Mesendoderm (in vitro differentiated cells): Measurements from ENCODE around the gene DEDD. TPM values are rescaled to one million over a fixed set of nuclear protein-coding genes. Genes with fewer than 3 reads are reported as not detected.

ENCODE experiments used
- DNase-seq: peaks from one replicate; pipeline ENCODE4 v3.0.0; 2013
- H2AK5ac ChIP-seq: 2 replicates; pipeline ENCODE4 v1.6.1; 2013; ENCODE audit warnings: low read length, inconsistent platforms
- H2BK120ac ChIP-seq: 2 replicates; pipeline ENCODE4 v1.6.1; 2013; ENCODE audit warnings: low read depth, mild to moderate bottlenecking, low read length, moderate library complexity, mixed read lengths
- H2BK15ac ChIP-seq: replicated peaks from 2 replicates; pipeline ENCODE4 v1.6.1; 2013; ENCODE audit warnings: low read depth, mild to moderate bottlenecking, moderate library complexity
- H2BK5ac ChIP-seq: 2 replicates; pipeline ENCODE4 v1.6.1; 2013; ENCODE audit warnings: low read length, inconsistent platforms
- H3K18ac ChIP-seq: 2 replicates; pipeline ENCODE4 v1.6.1; 2013; ENCODE audit warnings: mild to moderate bottlenecking, low read length, mixed read lengths
- H3K23ac ChIP-seq: one replicate; pipeline ENCODE4 v1.6.1; 2013; ENCODE audit warnings: low read length
- H3K27ac ChIP-seq: 2 replicates; pipeline ENCODE4 v1.5.1; 2013; ENCODE audit warnings: low read depth, mild to moderate bottlenecking, inconsistent platforms, low read length, moderate library complexity
- H3K27me3 ChIP-seq: 2 replicates; pipeline ENCODE4 v1.6.1; 2013; ENCODE audit warnings: low read length, control low read depth, mild to moderate bottlenecking, inconsistent platforms; ENCODE audit not compliant: insufficient read depth, poor library complexity
- H3K36me3 ChIP-seq: 2 replicates; pipeline ENCODE4 v1.6.1; 2013; ENCODE audit warnings: low read length, inconsistent platforms; ENCODE audit not compliant: control insufficient read depth, insufficient read depth
- H3K4ac ChIP-seq: one replicate; pipeline ENCODE4 v1.6.1; 2013; ENCODE audit warnings: low read depth, mild to moderate bottlenecking, low read length, moderate library complexity
- H3K4me1 ChIP-seq: 2 replicates; pipeline ENCODE4 v1.6.1; 2013; ENCODE audit warnings: low read depth, low read length, inconsistent platforms; ENCODE audit not compliant: control insufficient read depth
- H3K4me2 ChIP-seq: 2 replicates; pipeline ENCODE4 v1.6.1; 2013; ENCODE audit warnings: low read length
- H3K4me3 ChIP-seq: 2 replicates; pipeline ENCODE4 v1.5.1; 2013; ENCODE audit warnings: mild to moderate bottlenecking, low read length
- H3K56ac ChIP-seq: one replicate; pipeline ENCODE4 v1.6.1; 2013; ENCODE audit warnings: low read length
- H3K79me1 ChIP-seq: 2 replicates; pipeline ENCODE4 v1.6.1; 2013; ENCODE audit warnings: low read length, inconsistent platforms
- H3K79me2 ChIP-seq: 2 replicates; pipeline ENCODE4 v1.6.1; 2013; ENCODE audit warnings: mild to moderate bottlenecking, low read length; ENCODE audit not compliant: control insufficient read depth, insufficient read depth
- H3K9ac ChIP-seq: 2 replicates; pipeline ENCODE4 v1.6.1; 2013; ENCODE audit warnings: low read length, inconsistent platforms
- H4K5ac ChIP-seq: one replicate; pipeline ENCODE4 v1.6.1; 2013; ENCODE audit warnings: low read length
- H4K8ac ChIP-seq: one replicate; pipeline ENCODE4 v1.6.1; 2013; ENCODE audit warnings: low read depth, mild to moderate bottlenecking, control low read depth, low read length, moderate library complexity
- WGBS: extraction: QIAGEN DNeasy Blood & Tissue Kit; methylation state at CpG from one replicate; pipeline ENCODE4 v1.1.7; 2013; ENCODE audit warnings: low lambda C conversion rate, missing lambda C conversion rate; ENCODE audit not compliant: insufficient coverage; ENCODE audit errors: extremely low coverage; 5-methylcytosine and 5-hydroxymethylcytosine counted together
- polyA plus RNA-seq, 2 experiments: library from polyadenylated mRNA; stranded (reverse); fragments of 200-250 nt; gene quantifications; one replicate each; pipeline ENCODE4 v1.2.3, GENCODE V29; 2013

The DEDD gene
- 30.9 TPM for polyA plus RNA-seq (2013, experiment 1 of 2)
- polyA plus RNA-seq (2013, experiment 2 of 2): 31.2 TPM

GRCh38 chr1:161132410-161133219 lies at the start of gene DEDD:
DEDD (minus strand) TSS chr1:161132667; CDS start chr1:161124462, 8,205 bp downstream.
- no CpG with 5 or more reads among the region's 68 CpGs for WGBS
- Histone ChIP-seq H3K27me3 (no peaks in the 10 kb centered on the region), H3K79me1 (peaks cover 16% of the 10 kb centered on the region), H3K79me2 (peaks cover 42% of the 10 kb centered on the region), H3K56ac (peak within 1 kb of the TSS; percentile 84), H2BK15ac (no peak within 1 kb of the TSS), H4K8ac (peak within 1 kb of the TSS; percentile 14), H3K18ac (peak within 1 kb of the TSS; percentile 94), H3K4me2 (peak within 1 kb of the TSS; percentile 88), H3K27ac (peak within 1 kb of the TSS; percentile 98), H3K4ac (peak within 1 kb of the TSS; percentile 76), H3K9ac (peak within 1 kb of the TSS; percentile 80), H2BK5ac (peak within 1 kb of the TSS; percentile 85), H4K5ac (no peak within 1 kb of the TSS), H2AK5ac (peak within 1 kb of the TSS; percentile 11), H3K23ac (peak within 1 kb of the TSS; percentile 4), H2BK120ac (peak within 1 kb of the TSS; percentile 91), H3K4me3 (peak within 1 kb of the TSS; percentile 81), H3K4me1 (peaks cover 11% of the 10 kb centered on the region), H3K36me3 (peaks cover 2% of the 10 kb centered on the region)
- peak; percentile 100 for DNase-seq

DNA sequence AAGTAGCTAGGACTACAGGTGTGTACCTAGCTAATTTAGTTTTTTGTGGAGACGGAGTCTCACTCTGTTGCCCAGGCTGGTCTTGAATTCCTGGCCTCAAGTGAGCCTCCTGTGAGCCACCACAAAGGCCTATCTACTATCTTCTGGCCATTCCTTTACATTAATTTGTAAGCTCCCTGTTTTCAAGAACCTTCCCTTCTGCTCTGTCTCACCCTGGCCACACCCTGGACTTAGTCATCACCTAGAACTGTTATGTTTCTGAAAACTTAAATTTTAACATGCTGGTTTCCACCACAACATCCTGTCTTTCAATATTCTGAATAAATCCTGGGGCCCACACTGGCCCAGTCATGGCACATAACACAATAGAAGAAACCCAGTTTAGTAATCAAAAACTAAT lies 49.7 kb upstream of the DEDD start:
- Histone ChIP-seq H3K79me2 (no peaks in the 10 kb centered on the region), H3K79me1 (no peaks in the 10 kb centered on the region), H3K56ac (no peak overlapping the region), H2BK5ac (no peak overlapping the region), H3K4me2 (no peak overlapping the region), H3K4me1 (peaks cover 4% of the 10 kb centered on the region), H3K18ac (no peak overlapping the region), H3K27ac (no peak overlapping the region), H2BK15ac (no peak overlapping the region), H4K5ac (no peak overlapping the region), H3K9ac (no peak overlapping the region), H3K4ac (no peak overlapping the region), H2AK5ac (no peak overlapping the region), H3K23ac (no peak overlapping the region), H2BK120ac (no peak overlapping the region), H3K27me3 (no peaks in the 10 kb centered on the region), H3K36me3 (no peaks in the 10 kb centered on the region), H3K4me3 (no peak overlapping the region), H4K8ac (no peak overlapping the region)
- no CpG with 5 or more reads among the region's 1 CpG for WGBS
- DNase-seq: no peak

DNA sequence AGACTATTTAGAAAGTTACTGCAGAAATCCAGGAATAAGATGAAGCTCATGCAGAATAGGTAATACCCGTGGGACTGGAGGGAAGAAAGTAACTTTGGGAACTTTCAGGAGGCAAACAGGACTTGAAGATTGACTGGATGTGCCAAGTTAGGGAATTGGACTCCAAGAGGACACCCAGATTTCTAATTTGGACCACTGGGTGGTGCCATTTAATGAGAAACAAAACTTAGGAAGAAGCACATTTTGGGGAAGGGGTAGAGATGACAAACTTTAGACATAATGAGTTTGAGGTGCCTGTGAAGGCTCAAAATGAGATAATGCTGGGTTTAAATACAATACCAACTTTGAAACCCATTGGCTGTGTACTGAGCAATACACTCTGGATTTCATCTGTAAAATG lies 48.2 kb upstream of the DEDD start:
- H3K4me2 ChIP-seq: no peak overlapping the region
- no CpG with 5 or more reads among the region's 1 CpG for WGBS
- peaks cover 6% of the 10 kb centered on the region for H3K79me1 ChIP-seq
- no peak overlapping the region for H3K9ac ChIP-seq
- no peak overlapping the region for H2BK5ac ChIP-seq
- no peak overlapping the region for H3K56ac ChIP-seq
- H2BK15ac ChIP-seq: no peak overlapping the region
- no peak overlapping the region for H3K23ac ChIP-seq
- no peak overlapping the region for H3K27ac ChIP-seq
- H3K4me1 ChIP-seq: peaks cover 8% of the 10 kb centered on the region
- no peaks in the 10 kb centered on the region for H3K27me3 ChIP-seq
- peaks cover 4% of the 10 kb centered on the region for H3K79me2 ChIP-seq
- no peak overlapping the region for H4K8ac ChIP-seq
- H2BK120ac ChIP-seq: no peak overlapping the region
- no peak overlapping the region for H3K4ac ChIP-seq
- H3K18ac ChIP-seq: no peak overlapping the region
- no peak overlapping the region for H3K4me3 ChIP-seq
- no peaks in the 10 kb centered on the region for H3K36me3 ChIP-seq
- DNase-seq: peak; percentile 60
- H2AK5ac ChIP-seq: no peak overlapping the region
- no peak overlapping the region for H4K5ac ChIP-seq

GRCh38 chr1:161179698-161180097 lies 47.2 kb upstream of the DEDD start:
- WGBS: no CpG with 5 or more reads among the region's 3 CpGs
- peaks cover 6% of the 10 kb centered on the region for H3K79me1 ChIP-seq
- peaks cover 4% of the 10 kb centered on the region for H3K79me2 ChIP-seq
- H3K56ac ChIP-seq: no peak overlapping the region
- no peak overlapping the region for H2BK5ac ChIP-seq
- H3K4me2 ChIP-seq: no peak overlapping the region
- no peak overlapping the region for H4K5ac ChIP-seq
- no peak overlapping the region for H3K4ac ChIP-seq
- DNase-seq: no peak
- H3K4me1 ChIP-seq: peaks cover 8% of the 10 kb centered on the region
- no peak overlapping the region for H3K9ac ChIP-seq
- H3K27ac ChIP-seq: no peak overlapping the region
- no peak overlapping the region for H2AK5ac ChIP-seq
- H3K36me3 ChIP-seq: no peaks in the 10 kb centered on the region
- no peak overlapping the region for H3K18ac ChIP-seq
- no peak overlapping the region for H2BK15ac ChIP-seq
- no peak overlapping the region for H2BK120ac ChIP-seq
- no peak overlapping the region for H4K8ac ChIP-seq
- no peak overlapping the region for H3K4me3 ChIP-seq
- no peaks in the 10 kb centered on the region for H3K27me3 ChIP-seq
- H3K23ac ChIP-seq: no peak overlapping the region

DNA sequence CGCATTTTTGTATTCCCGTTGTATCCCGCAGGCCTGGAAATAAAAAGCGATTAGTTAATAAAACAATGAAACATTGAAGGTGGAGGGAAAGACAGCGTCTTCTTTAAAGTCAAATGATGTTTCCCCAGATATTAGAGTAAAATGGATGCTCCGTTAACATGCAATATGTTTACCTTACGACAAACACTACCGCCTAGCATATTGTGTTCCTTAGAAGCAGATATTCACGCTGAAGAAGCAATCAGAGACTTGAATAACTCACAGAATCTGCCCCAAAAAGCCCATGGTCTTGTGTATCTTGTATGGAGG lies 45.4 kb upstream of the DEDD start:
- H3K4ac ChIP-seq: no peak overlapping the region
- H3K79me2 ChIP-seq: peaks cover 4% of the 10 kb centered on the region
- H4K5ac ChIP-seq: peak overlapping the region; percentile 68
- no peak overlapping the region for H2BK120ac ChIP-seq
- peak overlapping the region; percentile 23 for H3K4me2 ChIP-seq
- no peaks in the 10 kb centered on the region for H3K27me3 ChIP-seq
- no peak overlapping the region for H2BK15ac ChIP-seq
- H3K9ac ChIP-seq: peak overlapping the region; percentile 98
- peaks cover 6% of the 10 kb centered on the region for H3K79me1 ChIP-seq
- no peak overlapping the region for H2AK5ac ChIP-seq
- H3K36me3 ChIP-seq: peaks cover 4% of the 10 kb centered on the region
- peak overlapping the region; percentile 91 for H3K56ac ChIP-seq
- WGBS: no CpG with 5 or more reads among the region's 9 CpGs
- H3K4me1 ChIP-seq: peaks cover 8% of the 10 kb centered on the region
- no peak overlapping the region for H4K8ac ChIP-seq
- no peak for DNase-seq
- H3K27ac ChIP-seq: no peak overlapping the region
- H2BK5ac ChIP-seq: no peak overlapping the region
- H3K23ac ChIP-seq: no peak overlapping the region
- H3K18ac ChIP-seq: no peak overlapping the region
- no peak overlapping the region for H3K4me3 ChIP-seq
